Stimulated activated naive CD8-positive, alpha-beta T cell treated with anti-CD3 and anti-CD28 coated beads, Interleukin-15, Interleukin-2, amounts not matched to agents 100 ng/mL and 50 ng/mL, for 24 hours (primary cell): Measurements from ENCODE around the gene IZUMO1.
"Not testable (repeated sequence)": the region's sequence is repeated elsewhere in the genome, so short reads cannot be mapped to it uniquely, and the experiment has no call there.

Experiments
- H3K27ac Mint-ChIP-seq: one replicate; pipeline ENCODE4 v1.8.0; 2021; ENCODE audit warnings: mild to moderate bottlenecking, mixed read lengths
- H3K27me3 Mint-ChIP-seq: one replicate; pipeline ENCODE4 v1.8.0; 2021; ENCODE audit warnings: mixed read lengths
- H3K36me3 Mint-ChIP-seq: one replicate; pipeline ENCODE4 v1.8.0; 2021; ENCODE audit warnings: low read depth, mixed read lengths
- H3K4me1 Mint-ChIP-seq: one replicate; pipeline ENCODE4 v1.8.0; 2021; ENCODE audit warnings: low read depth, mixed read lengths
- H3K4me3 Mint-ChIP-seq: one replicate; pipeline ENCODE4 v1.8.0; 2021; ENCODE audit warnings: mild to moderate bottlenecking, mixed read lengths
- H3K9me3 Mint-ChIP-seq: one replicate; pipeline ENCODE4 v1.8.0; 2021; ENCODE audit warnings: mixed read lengths

Gene IZUMO1

GRCh38 chr19:48746738-48747575 is at the start of gene IZUMO1:
IZUMO1 (minus strand) TSS chr19:48746909; CDS start chr19:48745859, 1,050 bp downstream.
- Mint-ChIP-seq H3K4me3 (peak within 1 kb of the TSS; percentile 21), H3K27ac (peak within 1 kb of the TSS; percentile 48), H3K4me1 (peaks cover 12% of the 10 kb centered on the region), H3K36me3 (no peaks in the 10 kb centered on the region), H3K27me3 (peaks cover 22% of the 10 kb centered on the region), H3K9me3 (no peaks in the 10 kb centered on the region)

GRCh38 chr19:48795685-48796070 is 49.0 kb upstream of the IZUMO1 start:
- Mint-ChIP-seq H3K27ac (peak overlapping the region; percentile 74), H3K4me3 (peak overlapping the region; percentile 81), H3K27me3 (no peaks in the 10 kb centered on the region), H3K9me3 (no peaks in the 10 kb centered on the region), H3K4me1 (peaks cover 12% of the 10 kb centered on the region), H3K36me3 (peaks cover 3% of the 10 kb centered on the region)

- Mint-ChIP-seq H3K9me3 (no peaks in the 10 kb centered on the region), H3K27ac (peak overlapping the region; percentile 74), H3K36me3 (peaks cover 2% of the 10 kb centered on the region), H3K27me3 (no peaks in the 10 kb centered on the region), H3K4me1 (peaks cover 12% of the 10 kb centered on the region), H3K4me3 (peak overlapping the region; percentile 81)
Measured at GRCh38 chr19:48795055-48795684, 48.5 kb upstream of the IZUMO1 start.

GRCh38 chr19:48794291-48794690 is 47.6 kb upstream of the IZUMO1 start:
- H3K9me3 Mint-ChIP-seq: no peaks in the 10 kb centered on the region
- H3K36me3 Mint-ChIP-seq: no peaks in the 10 kb centered on the region
- no peak overlapping the region for H3K27ac Mint-ChIP-seq

GRCh38 chr19:48793271-48793670 is 46.6 kb upstream of the IZUMO1 start:
- Mint-ChIP-seq H3K9me3 (no peaks in the 10 kb centered on the region), H3K27me3 (no peaks in the 10 kb centered on the region), H3K36me3 (no peaks in the 10 kb centered on the region), H3K4me1 (peaks cover 12% of the 10 kb centered on the region), H3K27ac (no peak overlapping the region), H3K4me3 (no peak overlapping the region)

More at GRCh38 chr19:48794291-48794690, 47.6 kb upstream of the IZUMO1 start:
- Mint-ChIP-seq H3K27me3 (no peaks in the 10 kb centered on the region), H3K4me3 (peak overlapping the region; percentile 32), H3K4me1 (peaks cover 12% of the 10 kb centered on the region)

- not testable (repeated sequence) for H3K4me3 Mint-ChIP-seq, H3K36me3 Mint-ChIP-seq, H3K27ac Mint-ChIP-seq, H3K9me3 Mint-ChIP-seq, H3K27me3 Mint-ChIP-seq, H3K4me1 Mint-ChIP-seq
Measured at GRCh38 chr19:48787331-48787730, 40.6 kb upstream of the IZUMO1 start.

GRCh38 chr19:48786422-48786821 is 39.7 kb upstream of the IZUMO1 start:
- H3K27me3 Mint-ChIP-seq, H3K36me3 Mint-ChIP-seq, H3K4me1 Mint-ChIP-seq, H3K4me3 Mint-ChIP-seq, H3K9me3 Mint-ChIP-seq, H3K27ac Mint-ChIP-seq: not testable (repeated sequence)

- no peaks in the 10 kb centered on the region for H3K9me3 Mint-ChIP-seq
- H3K27ac Mint-ChIP-seq: no peak overlapping the region
- H3K4me1 Mint-ChIP-seq: peaks cover 3% of the 10 kb centered on the region
- H3K4me3 Mint-ChIP-seq: no peak overlapping the region
- H3K27me3 Mint-ChIP-seq: no peaks in the 10 kb centered on the region
- H3K36me3 Mint-ChIP-seq: no peaks in the 10 kb centered on the region
Measured at GRCh38 chr19:48784527-48784926, 37.8 kb upstream of the IZUMO1 start.

GRCh38 chr19:48780631-48781391 is 34.1 kb upstream of the IZUMO1 start:
- Mint-ChIP-seq H3K9me3 (no peaks in the 10 kb centered on the region), H3K27ac (no peak overlapping the region), H3K4me3 (no peak overlapping the region), H3K27me3 (no peaks in the 10 kb centered on the region), H3K4me1 (peaks cover 3% of the 10 kb centered on the region), H3K36me3 (no peaks in the 10 kb centered on the region)

GRCh38 chr19:48779636-48780035 is 32.9 kb upstream of the IZUMO1 start:
- Mint-ChIP-seq H3K4me3 (no peak overlapping the region), H3K36me3 (no peaks in the 10 kb centered on the region), H3K9me3 (no peaks in the 10 kb centered on the region), H3K27ac (no peak overlapping the region), H3K27me3 (no peaks in the 10 kb centered on the region), H3K4me1 (peaks cover 3% of the 10 kb centered on the region)

GRCh38 chr19:48777720-48778119 is 31.0 kb upstream of the IZUMO1 start:
- Mint-ChIP-seq H3K27ac (no peak overlapping the region), H3K27me3 (no peaks in the 10 kb centered on the region), H3K4me1 (peaks cover 3% of the 10 kb centered on the region), H3K36me3 (no peaks in the 10 kb centered on the region), H3K9me3 (no peaks in the 10 kb centered on the region), H3K4me3 (no peak overlapping the region)

GRCh38 chr19:48777139-48777538 is 30.4 kb upstream of the IZUMO1 start:
- H3K4me1 Mint-ChIP-seq: no peaks in the 10 kb centered on the region
- H3K27ac Mint-ChIP-seq: no peak overlapping the region
- no peaks in the 10 kb centered on the region for H3K27me3 Mint-ChIP-seq
- no peaks in the 10 kb centered on the region for H3K36me3 Mint-ChIP-seq
- no peaks in the 10 kb centered on the region for H3K9me3 Mint-ChIP-seq
- no peak overlapping the region for H3K4me3 Mint-ChIP-seq

- H3K4me1 Mint-ChIP-seq: no peaks in the 10 kb centered on the region
- no peaks in the 10 kb centered on the region for H3K36me3 Mint-ChIP-seq
- H3K4me3 Mint-ChIP-seq: no peak overlapping the region
- H3K27ac Mint-ChIP-seq: no peak overlapping the region
- peaks cover 15% of the 10 kb centered on the region for H3K27me3 Mint-ChIP-seq
- no peaks in the 10 kb centered on the region for H3K9me3 Mint-ChIP-seq
Measured at GRCh38 chr19:48772503-48772953, 25.8 kb upstream of the IZUMO1 start.

GRCh38 chr19:48770734-48771472 is 24.2 kb upstream of the IZUMO1 start:
- H3K27me3 Mint-ChIP-seq: peaks cover 19% of the 10 kb centered on the region
- H3K36me3 Mint-ChIP-seq: no peaks in the 10 kb centered on the region
- no peak overlapping the region for H3K4me3 Mint-ChIP-seq
- no peaks in the 10 kb centered on the region for H3K4me1 Mint-ChIP-seq
- H3K27ac Mint-ChIP-seq: no peak overlapping the region
- no peaks in the 10 kb centered on the region for H3K9me3 Mint-ChIP-seq
